IMR-90 (cell line): Measurements from ENCODE around the gene KLF13. TPM values are rescaled to one million over a fixed set of nuclear protein-coding genes. Genes with fewer than 3 reads are reported as not detected.

Experiments used
- ATAC-seq: fragments of 200-7000 bp; cut with Tn5 transposase; 2 replicates; pipeline ENCODE4 v1.9.1; 2020; ENCODE audit warnings: low read depth, mild to moderate bottlenecking, moderate library complexity
- BruUV-seq: library from RNA; stranded (reverse); fragments of 400-500 nt; replicated peaks from 2 replicates; lab custom pipeline; 2021; lab: Mats Ljungman, UMichigan
- CTCF ChIA-PET: fragments of 300-600 bp; formaldehyde crosslinking; extraction: SDS; loops from one replicate; lab custom pipeline; 2021; ENCODE audit warnings: antibody characterized with exemption; lab: Yijun Ruan, JAX
- POLR2A ChIA-PET: fragments of 300-600 bp; sonication (Branson Sonifier 250); formaldehyde crosslinking; loops from one replicate; lab custom pipeline; 2022; ENCODE audit warnings: antibody characterized with exemption; ENCODE audit not compliant: unreplicated experiment; lab: Charles Lee
- DNase-seq: peaks from one replicate; pipeline ENCODE4 v3.0.0; 2013
- H2AFZ ChIP-seq: replicated peaks from 2 replicates; pipeline ENCODE3; 2013; ENCODE audit warnings: low read length, mild to moderate bottlenecking; ENCODE audit not compliant: poor library complexity
- H2AK5ac ChIP-seq: 2 replicates; pipeline ENCODE4 v1.6.1; 2013; ENCODE audit warnings: low read depth, low read length, inconsistent platforms
- H2AK9ac ChIP-seq: replicated peaks from 2 replicates; pipeline ENCODE3; 2013; ENCODE audit warnings: mild to moderate bottlenecking, low read depth, low read length, moderate library complexity; ENCODE audit not compliant: poor library complexity
- H2BK120ac ChIP-seq: 2 replicates; pipeline ENCODE4 v1.6.1; 2013; ENCODE audit warnings: low read depth, low read length, inconsistent platforms
- H2BK15ac ChIP-seq: 3 replicates; pipeline ENCODE4 v1.6.1; 2013; ENCODE audit warnings: low read depth, low read length, inconsistent platforms
- H2BK20ac ChIP-seq: 2 replicates; pipeline ENCODE4 v1.6.1; 2013; ENCODE audit warnings: low read depth, mild to moderate bottlenecking, inconsistent platforms, low read length, moderate library complexity
- H2BK5ac ChIP-seq: 2 replicates; pipeline ENCODE4 v1.6.1; 2013; ENCODE audit warnings: mild to moderate bottlenecking, low read depth, low read length, inconsistent platforms; ENCODE audit not compliant: poor library complexity, severe bottlenecking
- H3K14ac ChIP-seq: replicated peaks from 2 replicates; pipeline ENCODE4 v1.6.1; 2013; ENCODE audit warnings: low read depth, low read length, inconsistent platforms
- H3K18ac ChIP-seq: 2 replicates; pipeline ENCODE4 v1.6.1; 2013; ENCODE audit warnings: low read depth, low read length, control low read depth
- H3K23ac ChIP-seq: 2 replicates; pipeline ENCODE4 v1.6.1; 2013; ENCODE audit warnings: low read depth, low read length, inconsistent platforms
- H3K27ac ChIP-seq: 2 replicates; pipeline ENCODE4 v1.5.1; 2013; ENCODE audit warnings: mild to moderate bottlenecking, control low read depth, low read length; ENCODE audit not compliant: insufficient read depth
- H3K27me3 ChIP-seq: 2 replicates; pipeline ENCODE4 v1.6.1; 2013; ENCODE audit warnings: low read length; ENCODE audit not compliant: control insufficient read depth, insufficient read depth
- H3K36me3 ChIP-seq: 2 replicates; pipeline ENCODE4 v1.6.1; 2013; ENCODE audit warnings: low read length, mixed read lengths; ENCODE audit not compliant: control insufficient read depth, insufficient read depth
- H3K4ac ChIP-seq: 2 replicates; pipeline ENCODE4 v1.6.1; 2013; ENCODE audit warnings: low read depth, low read length, inconsistent platforms
- H3K4me1 ChIP-seq: 2 replicates; pipeline ENCODE4 v1.6.1; 2013; ENCODE audit warnings: low read length, mixed read lengths; ENCODE audit not compliant: control insufficient read depth, insufficient read depth
- H3K4me2 ChIP-seq: 2 replicates; pipeline ENCODE4 v1.6.1; 2013; ENCODE audit warnings: low read depth, mild to moderate bottlenecking, control low read depth, low read length, moderate library complexity
- H3K4me3 ChIP-seq: 2 replicates; pipeline ENCODE4 v1.5.1; 2013; ENCODE audit warnings: low read depth, mild to moderate bottlenecking, control low read depth, low read length, moderate library complexity; ENCODE audit not compliant: insufficient read depth
- H3K56ac ChIP-seq: 2 replicates; pipeline ENCODE4 v1.6.1; 2013; ENCODE audit warnings: low read length, inconsistent platforms; ENCODE audit not compliant: insufficient read depth; ENCODE audit errors: extremely low read depth
- H3K79me1 ChIP-seq, 2 experiments: 2 replicates each; pipeline ENCODE4 v1.6.1; 2013; ENCODE audit warnings: low read length in 2 of 2, inconsistent platforms in 1 of 2, low read depth in 1 of 2
- H3K9ac ChIP-seq: 2 replicates; pipeline ENCODE4 v1.6.1; 2013; ENCODE audit warnings: low read depth, low read length, control low read depth
- H3K9me1 ChIP-seq: 2 replicates; pipeline ENCODE4 v1.6.1; 2013; ENCODE audit warnings: low read length, inconsistent platforms; ENCODE audit not compliant: insufficient read depth
- H3K9me3 ChIP-seq: 2 replicates; pipeline ENCODE4 v1.6.1; 2013; ENCODE audit warnings: low read length; ENCODE audit not compliant: control insufficient read depth, insufficient read depth
- H4K20me1 ChIP-seq: 2 replicates; pipeline ENCODE4 v1.6.1; 2013; ENCODE audit warnings: low read length, inconsistent platforms; ENCODE audit not compliant: insufficient read depth
- H4K5ac ChIP-seq: 2 replicates; pipeline ENCODE4 v1.6.1; 2013; ENCODE audit warnings: mild to moderate bottlenecking, low read depth, low read length, control low read depth
- H4K8ac ChIP-seq, 2 experiments: 2 replicates each; pipeline ENCODE4 v1.6.1; 2013; ENCODE audit warnings: low read depth in 2 of 2, low read length in 2 of 2, control low read depth in 1 of 2, inconsistent platforms in 1 of 2
- H4K91ac ChIP-seq: 2 replicates; pipeline ENCODE4 v1.6.1; 2013; ENCODE audit warnings: low read depth, low read length, inconsistent platforms; ENCODE audit not compliant: insufficient read depth
- BHLHE40 ChIP-seq: fragments of 150-350 bp; IDR thresholded peaks from 2 replicates; pipeline ENCODE4 v1.6.1; 2016; ENCODE audit warnings: mild to moderate bottlenecking, low read depth, low read length
- CEBPB ChIP-seq: IDR thresholded peaks from 2 replicates; pipeline ENCODE4 v1.6.1; 2012; ENCODE audit warnings: low read depth, low read length, improper control_type of control experiment
- CHD1 ChIP-seq: IDR thresholded peaks from 2 replicates; pipeline ENCODE4 v1.6.1; 2012; ENCODE audit warnings: low read depth, low read length, improper control_type of control experiment
- MAFK ChIP-seq: IDR thresholded peaks from 2 replicates; pipeline ENCODE4 v1.6.1; 2012; ENCODE audit warnings: low read depth, low read length, improper control_type of control experiment
- MAZ ChIP-seq: IDR thresholded peaks from 2 replicates; pipeline ENCODE4 v1.6.1; 2012; ENCODE audit warnings: low read depth, mild to moderate bottlenecking, low read length, improper control_type of control experiment, moderate library complexity, borderline replicate concordance
- MXI1 ChIP-seq: IDR thresholded peaks from 2 replicates; pipeline ENCODE4 v1.6.1; 2012; ENCODE audit warnings: low read depth, mild to moderate bottlenecking, low read length, moderate library complexity, borderline replicate concordance
- NFE2L2 ChIP-seq: fragments of 150-350 bp; IDR thresholded peaks from 2 replicates; pipeline ENCODE4 v1.6.1; 2016; ENCODE audit warnings: low read depth, mild to moderate bottlenecking, low read length
- POLR2A ChIP-seq: IDR thresholded peaks from 2 replicates; pipeline ENCODE4 v1.6.1; 2012; ENCODE audit warnings: mild to moderate bottlenecking, low read depth, low read length
- RAD21 ChIP-seq: IDR thresholded peaks from 2 replicates; pipeline ENCODE4 v1.6.1; 2012; ENCODE audit warnings: low read length, improper control_type of control experiment
- RCOR1 ChIP-seq: IDR thresholded peaks from 2 replicates; pipeline ENCODE4 v1.6.1; 2012; ENCODE audit warnings: mild to moderate bottlenecking, low read length, improper control_type of control experiment; ENCODE audit not compliant: insufficient replicate concordance
- RFX5 ChIP-seq: IDR thresholded peaks from 2 replicates; pipeline ENCODE4 v1.8.0; 2012; ENCODE audit warnings: low read depth, mild to moderate bottlenecking, low read length, moderate library complexity
- SMC3 ChIP-seq: fragments of 150-350 bp; IDR thresholded peaks from 2 replicates; pipeline ENCODE4 v1.6.1; 2016; ENCODE audit warnings: low read depth, mild to moderate bottlenecking, antibody characterized with exemption, low read length, moderate library complexity
- USF2 ChIP-seq: fragments of 150-350 bp; IDR thresholded peaks from 2 replicates; pipeline ENCODE4 v1.6.1; 2017; ENCODE audit warnings: mild to moderate bottlenecking, antibody characterized with exemption, low read length, low read depth
- WGBS, 2 experiments: methylation state at CpG; one replicate each; pipeline versions ENCODE4 v1.1.5 to v1.1.7; 2013; ENCODE audit warnings: missing lambda C conversion rate in 2 of 2; ENCODE audit not compliant: insufficient read length in 1 of 2; ENCODE audit errors: extremely low coverage in 2 of 2; 5-methylcytosine and 5-hydroxymethylcytosine counted together
- dilution Hi-C: fragments of 300-500 bp; cut with HindIII; formaldehyde crosslinking; loops from one replicate; pipeline ENCODE4 v1.14.3; 2018; ENCODE audit warnings: low sequenced_read_pairs; ENCODE audit not compliant: unreplicated experiment
- in situ Hi-C: fragments of 300-500 bp; cut with MboI; formaldehyde crosslinking; loops from 3 replicates; pipeline ENCODE4 v1.14.3; 2019; ENCODE audit warnings: low sequenced_read_pairs, inconsistent platforms, mixed read lengths
- intact Hi-C: fragments of 100-400 bp; cut with micrococcal nuclease; formaldehyde crosslinking; loops from 2 replicates; pipeline ENCODE4 v1.10.0; 2022
- polyA plus RNA-seq, 3 experiments: library from polyadenylated mRNA; depleted of rRNA; stranded (reverse); fragments of >200 nt; gene quantifications; 2 replicates each; pipeline ENCODE4 v1.2.3, GENCODE V29; 2012; ENCODE audit warnings: low replicate concordance in 1 of 3
- total RNA-seq: library from RNA; depleted of rRNA; stranded (reverse); fragments of >200 nt; gene quantifications from 2 replicates; pipeline ENCODE4 v1.2.3, GENCODE V29; 2012
- TF ChIP-seq, protein P1 (sequence below): fragments of 150-350 bp; IDR thresholded peaks from 2 replicates; pipeline ENCODE4 v1.6.1; 2016; ENCODE audit warnings: low read depth, mild to moderate bottlenecking, low read length, moderate library complexity, borderline replicate concordance
- TF ChIP-seq, protein P2 (sequence below): conservative IDR thresholded peaks from 2 replicates; pipeline ENCODE4 v1.5.1; 2012; ENCODE audit warnings: mild to moderate bottlenecking, low read depth, low read length, improper control_type of control experiment

KLF13 gene
- total and polyA plus RNA-seq, 2 of the 4 experiments (the other 2 are of a cell fraction): 9.5 to 10.6 TPM

DNA sequence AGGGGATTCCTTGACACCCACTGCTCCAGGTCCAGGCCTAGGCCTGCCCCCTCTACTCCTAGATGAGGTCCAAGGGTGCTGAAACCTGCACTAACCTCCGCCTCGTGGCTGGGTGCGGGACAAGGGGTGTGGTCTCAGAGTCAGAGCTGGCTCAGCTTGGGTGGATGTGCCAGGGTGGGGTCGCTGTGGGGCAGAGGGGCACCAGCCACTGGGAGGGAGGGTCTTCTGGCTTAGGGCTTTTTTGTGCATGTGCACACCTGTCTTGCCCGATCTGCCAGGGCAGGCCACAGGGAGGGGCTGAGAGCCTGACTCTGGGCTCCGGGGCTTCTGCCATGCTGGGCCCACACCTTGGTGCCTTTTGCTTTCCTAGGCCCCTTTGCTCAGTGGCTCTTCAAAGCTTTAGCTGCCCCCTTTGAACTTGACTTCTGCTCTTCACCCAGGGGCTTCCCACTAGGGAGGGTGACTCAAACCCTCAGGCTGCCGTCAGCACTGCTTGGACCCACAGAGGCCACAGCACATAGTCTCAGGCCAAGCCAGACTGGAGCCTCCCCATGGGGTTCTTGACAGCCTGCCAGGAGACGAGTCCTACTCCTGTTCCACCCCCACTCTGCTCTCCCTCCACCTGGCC lies 73.0 kb downstream of the KLF13 start:
- Histone ChIP-seq H2AK5ac (no peak overlapping the region), H4K8ac (no peak overlapping the region), H3K9ac (no peak overlapping the region), H3K4me3 (no peak overlapping the region), H3K4me1 (peaks cover 6% of the 10 kb centered on the region; the same call in 1 of the 2 replicates), H3K4me2 (no peak overlapping the region), H4K20me1 (no peaks in the 10 kb centered on the region), H3K14ac (peak overlapping the region; percentile 14; the same call in 1 of the 2 replicates), H4K5ac (no peak overlapping the region), H3K23ac (no peak overlapping the region), H2BK15ac (no peak overlapping the region), H2BK120ac (no peak overlapping the region), H3K56ac (no peak overlapping the region), H2BK5ac (no peak overlapping the region), H2BK20ac (peak overlapping the region; percentile 59), H3K4ac (peak overlapping the region; percentile 48; the same call in 1 of the 2 replicates), H3K27me3 (no peaks in the 10 kb centered on the region), H3K9me1 (peaks cover 21% of the 10 kb centered on the region; the same call in 1 of the 2 replicates), H3K79me1 (no peaks in the 10 kb centered on the region), H3K9me3 (peaks cover 3% of the 10 kb centered on the region), H4K91ac (no peak overlapping the region), H3K27ac (no peak overlapping the region), H2AK9ac (peak overlapping the region; percentile 15), H2AFZ (peak overlapping the region; percentile 62), H3K36me3 (no peaks in the 10 kb centered on the region), H3K18ac (no peak overlapping the region)
- in situ Hi-C loops (loop anchor here (5.0 kb wide), 1 partner anchor 38 kb away; no protein-coding TSS in a partner anchor), intact Hi-C loops (no loop called here), dilution Hi-C loops (no loop called here)
- POLR2A ChIA-PET: no interaction called here
- WGBS, 2 experiments: 96% methylated on average over 5 of the region's 8 CpGs; no CpG with 5 or more reads in 1 of the 2 experiments
- peak; percentile 15 for DNase-seq
- CTCF ChIA-PET: no interaction called here
- 0 out of 2 replicates have a peak, but pooled peaks have one; percentile 12 for ATAC-seq
- BruUV-seq: no TSS peak
- no peak for TF ChIP-seq CHD1
- no peak for TF ChIP-seq RCOR1
- no peak for TF ChIP-seq CEBPB
- no peak for TF ChIP-seq MAFK
- TF ChIP-seq RAD21: no peak
- TF ChIP-seq, protein P1, sequence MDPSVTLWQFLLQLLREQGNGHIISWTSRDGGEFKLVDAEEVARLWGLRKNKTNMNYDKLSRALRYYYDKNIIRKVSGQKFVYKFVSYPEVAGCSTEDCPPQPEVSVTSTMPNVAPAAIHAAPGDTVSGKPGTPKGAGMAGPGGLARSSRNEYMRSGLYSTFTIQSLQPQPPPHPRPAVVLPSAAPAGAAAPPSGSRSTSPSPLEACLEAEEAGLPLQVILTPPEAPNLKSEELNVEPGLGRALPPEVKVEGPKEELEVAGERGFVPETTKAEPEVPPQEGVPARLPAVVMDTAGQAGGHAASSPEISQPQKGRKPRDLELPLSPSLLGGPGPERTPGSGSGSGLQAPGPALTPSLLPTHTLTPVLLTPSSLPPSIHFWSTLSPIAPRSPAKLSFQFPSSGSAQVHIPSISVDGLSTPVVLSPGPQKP: no peak
- TF ChIP-seq NFE2L2: no peak
- TF ChIP-seq MXI1: no peak
- TF ChIP-seq, protein P2, sequence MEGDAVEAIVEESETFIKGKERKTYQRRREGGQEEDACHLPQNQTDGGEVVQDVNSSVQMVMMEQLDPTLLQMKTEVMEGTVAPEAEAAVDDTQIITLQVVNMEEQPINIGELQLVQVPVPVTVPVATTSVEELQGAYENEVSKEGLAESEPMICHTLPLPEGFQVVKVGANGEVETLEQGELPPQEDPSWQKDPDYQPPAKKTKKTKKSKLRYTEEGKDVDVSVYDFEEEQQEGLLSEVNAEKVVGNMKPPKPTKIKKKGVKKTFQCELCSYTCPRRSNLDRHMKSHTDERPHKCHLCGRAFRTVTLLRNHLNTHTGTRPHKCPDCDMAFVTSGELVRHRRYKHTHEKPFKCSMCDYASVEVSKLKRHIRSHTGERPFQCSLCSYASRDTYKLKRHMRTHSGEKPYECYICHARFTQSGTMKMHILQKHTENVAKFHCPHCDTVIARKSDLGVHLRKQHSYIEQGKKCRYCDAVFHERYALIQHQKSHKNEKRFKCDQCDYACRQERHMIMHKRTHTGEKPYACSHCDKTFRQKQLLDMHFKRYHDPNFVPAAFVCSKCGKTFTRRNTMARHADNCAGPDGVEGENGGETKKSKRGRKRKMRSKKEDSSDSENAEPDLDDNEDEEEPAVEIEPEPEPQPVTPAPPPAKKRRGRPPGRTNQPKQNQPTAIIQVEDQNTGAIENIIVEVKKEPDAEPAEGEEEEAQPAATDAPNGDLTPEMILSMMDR: no peak
- TF ChIP-seq RFX5: no peak
- no peak for TF ChIP-seq POLR2A
- TF ChIP-seq USF2: no peak
- TF ChIP-seq SMC3: no peak
- TF ChIP-seq BHLHE40: no peak
- TF ChIP-seq MAZ: no peak
